ENCODE data around the gene CALD1.

Gene CALD1
- 0 to 4.6 (median 0.33) reads per million in 3 experiments for total RNA-seq

GRCh38 chr7:134778941-134779740 lies at the start of gene CALD1:
Gene CALD1 (plus strand): TSS chr7:134779634. CDS start chr7:134867734, 88,100 bp downstream.
- DNase-seq: no peak

GRCh38 chr7:134729895-134730294 lies 49.5 kb upstream of the CALD1 start:
- no peak for DNase-seq

- DNase-seq: no peak
These were observed 49.0 kb upstream of the CALD1 start for GRCh38 chr7:134730411-134730829.

- no peak for DNase-seq
These were observed 47.8 kb upstream of the CALD1 start for GRCh38 chr7:134731616-134732015.

GRCh38 chr7:134732728-134733127 lies 46.7 kb upstream of the CALD1 start:
- DNase-seq: no peak

- no peak for DNase-seq
These were observed 43.1 kb upstream of the CALD1 start for GRCh38 chr7:134736381-134736780.

GRCh38 chr7:134737566-134738345 lies 41.7 kb upstream of the CALD1 start:
- no peak for DNase-seq

GRCh38 chr7:134739362-134739761 lies 40.1 kb upstream of the CALD1 start:
- DNase-seq: no peak

GRCh38 chr7:134740376-134740775 lies 39.1 kb upstream of the CALD1 start:
- no peak for DNase-seq

- no peak for DNase-seq
These were observed 37.4 kb upstream of the CALD1 start for GRCh38 chr7:134741907-134742635.

- DNase-seq: no peak
These were observed 36.6 kb upstream of the CALD1 start for GRCh38 chr7:134742688-134743350.

GRCh38 chr7:134744569-134744968 lies 34.9 kb upstream of the CALD1 start:
- no peak for DNase-seq

- no peak for DNase-seq
These were observed 32.1 kb upstream of the CALD1 start for GRCh38 chr7:134747326-134747725.

GRCh38 chr7:134750083-134751062 lies 29.1 kb upstream of the CALD1 start:
- peak; percentile 53 for DNase-seq

- no peak for DNase-seq
These were observed 27.3 kb upstream of the CALD1 start for GRCh38 chr7:134752006-134752760.

- DNase-seq: no peak
These were observed 23.9 kb upstream of the CALD1 start for GRCh38 chr7:134755422-134756022.

GRCh38 chr7:134757938-134758337 lies 21.5 kb upstream of the CALD1 start:
- no peak for DNase-seq

GRCh38 chr7:134758981-134759380 lies 20.5 kb upstream of the CALD1 start:
- DNase-seq: no peak

GRCh38 chr7:134761266-134761665 lies 18.2 kb upstream of the CALD1 start:
- no peak for DNase-seq

- no peak for DNase-seq
These were observed 15.5 kb upstream of the CALD1 start for GRCh38 chr7:134763960-134764359.
